Stimulated activated CD4-positive, alpha-beta T cell treated with anti-CD3 and anti-CD28 coated beads, TNF-alpha, amount 100 ng/mL, for 1 hour (primary cell): ENCODE results near the gene TBP.

Source experiments
- DNase-seq, 3 donors: peaks; one replicate each; pipeline ENCODE4 v3.0.0-alpha.2; 2020; ENCODE audit warnings: low read depth in 3 of 3, low spot score in 1 of 3

Gene TBP

DNA sequence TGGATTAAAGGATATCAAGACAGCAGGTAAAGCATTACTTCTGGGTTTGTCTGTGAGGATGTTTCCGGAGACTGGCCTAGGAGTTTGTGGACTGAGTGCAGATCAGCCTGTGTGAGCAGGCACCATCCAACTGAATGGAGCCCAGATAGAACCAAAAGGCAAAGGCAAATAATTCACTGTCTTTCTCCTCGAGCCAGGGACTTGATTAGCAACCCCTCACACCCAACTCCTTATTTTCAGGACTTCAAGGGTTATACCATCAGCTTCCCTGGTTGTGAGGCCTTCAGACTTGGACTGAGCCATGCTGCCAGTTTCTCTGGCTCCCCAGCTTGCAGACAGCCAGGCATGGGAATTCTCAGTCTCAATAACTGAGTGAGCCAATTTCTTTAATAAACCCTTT, 20.4 kb upstream of the TBP start:
- DNase-seq: no peak

DNA sequence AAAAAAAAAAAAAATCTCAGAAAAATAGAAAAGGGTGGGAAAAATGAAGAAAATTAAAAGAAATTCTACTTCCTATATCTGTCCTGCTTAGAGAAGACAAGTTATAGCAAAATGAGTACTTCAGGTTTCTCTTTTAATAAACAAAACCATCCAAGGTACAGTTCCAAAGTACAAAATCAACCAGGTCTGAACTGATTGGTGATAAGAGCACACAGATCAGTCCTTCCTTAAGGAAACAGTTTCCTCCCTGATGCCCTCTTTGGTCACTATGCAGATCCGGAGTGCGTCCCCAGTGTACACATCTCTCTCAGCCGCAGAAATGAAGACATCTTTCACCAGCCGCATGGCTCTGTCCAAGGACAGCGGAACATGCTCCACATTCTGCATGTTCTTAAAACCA, 19.2 kb upstream of the TBP start:
- DNase-seq: no peak

DNA sequence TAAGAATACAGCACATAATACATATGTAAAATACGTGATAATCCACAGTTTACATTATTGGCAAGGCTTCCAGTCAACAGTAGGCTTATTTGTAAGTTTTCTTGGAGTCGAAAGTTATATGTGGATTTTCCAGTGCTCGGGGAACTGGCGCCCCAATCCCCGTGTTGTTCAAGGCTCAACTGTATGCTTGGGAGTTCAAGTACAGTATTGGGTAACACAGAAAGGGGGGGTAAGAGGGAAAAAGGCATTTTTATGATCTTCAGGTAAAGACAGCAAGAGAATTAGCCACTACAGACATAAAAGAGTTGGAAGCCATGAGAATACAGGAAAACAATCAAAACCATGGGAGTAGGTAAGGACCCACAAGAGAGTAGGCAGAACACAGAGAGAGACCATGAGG, 17.5 kb upstream of the TBP start:
- DNase-seq: no peak

DNA sequence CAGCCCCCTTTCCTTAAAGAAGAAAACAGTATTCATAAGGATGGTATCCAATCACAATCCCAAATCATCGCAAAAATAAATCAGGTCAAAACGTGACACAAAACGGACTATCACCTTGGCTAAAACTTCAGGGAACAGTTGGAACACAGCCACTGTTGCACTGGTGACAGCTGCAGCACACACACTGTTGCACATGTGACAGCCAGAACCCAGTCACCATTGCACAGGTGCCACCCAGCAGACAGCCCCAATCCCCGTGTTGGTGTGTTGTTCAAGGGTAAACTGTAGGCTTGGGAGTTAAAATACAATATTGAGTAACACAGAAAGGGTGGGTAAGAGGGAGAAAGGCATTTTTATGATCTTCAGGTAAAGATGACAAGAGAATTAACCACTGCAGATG, 16.8 kb upstream of the TBP start:
- no peak for DNase-seq

DNA sequence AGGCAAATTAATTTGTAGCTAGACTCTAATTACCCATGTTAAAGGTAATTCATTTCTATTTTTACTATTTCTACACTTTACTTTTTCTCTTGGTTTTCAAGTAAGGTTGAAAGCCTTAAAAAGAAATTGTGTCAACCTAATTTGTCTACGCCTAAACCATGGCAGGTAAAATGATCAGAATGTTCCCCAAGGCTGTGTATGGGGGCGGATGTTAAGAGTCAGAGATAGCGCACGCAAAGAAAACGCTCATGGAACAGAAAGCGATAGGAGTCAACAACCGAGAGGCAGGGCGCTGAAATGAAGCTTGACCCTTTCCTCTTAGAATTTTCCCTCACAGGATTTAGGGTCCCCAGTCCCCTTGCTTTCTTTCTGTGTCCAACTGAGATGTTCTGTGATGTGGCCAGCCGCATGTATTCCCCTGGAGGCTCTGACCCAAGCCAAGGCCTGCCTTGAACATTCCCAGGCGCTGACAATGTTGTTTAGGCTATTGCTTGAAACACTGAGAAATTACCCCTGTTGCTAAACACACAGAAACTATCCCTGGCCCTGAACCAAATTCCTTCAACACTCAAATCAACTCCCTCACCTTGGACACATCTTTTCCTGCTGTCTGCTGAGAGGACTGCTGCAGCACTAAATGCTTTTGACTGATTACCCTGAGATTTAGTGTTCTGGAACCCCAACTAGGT, 12.0 kb upstream of the TBP start:
- DNase-seq: no peak

DNA sequence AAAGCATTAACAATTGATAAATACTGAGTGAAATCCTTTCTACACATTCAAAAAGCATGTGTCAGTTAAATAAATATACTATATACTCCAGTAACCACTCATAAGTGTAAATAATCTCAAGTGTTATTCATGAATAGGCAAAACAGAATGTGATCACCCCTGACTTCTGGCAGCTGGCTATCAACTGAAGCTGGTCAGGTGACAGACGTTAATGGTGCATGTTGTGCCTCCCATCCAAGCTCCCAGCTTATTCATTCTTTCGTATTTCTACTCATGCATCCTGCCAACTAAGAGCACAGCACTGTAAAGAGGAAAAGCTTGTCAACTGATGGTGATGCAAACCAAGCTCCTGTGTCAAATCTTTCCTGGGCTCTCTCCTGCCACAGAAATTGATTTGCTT, 8.8 kb upstream of the TBP start:
- DNase-seq: no peak

DNA sequence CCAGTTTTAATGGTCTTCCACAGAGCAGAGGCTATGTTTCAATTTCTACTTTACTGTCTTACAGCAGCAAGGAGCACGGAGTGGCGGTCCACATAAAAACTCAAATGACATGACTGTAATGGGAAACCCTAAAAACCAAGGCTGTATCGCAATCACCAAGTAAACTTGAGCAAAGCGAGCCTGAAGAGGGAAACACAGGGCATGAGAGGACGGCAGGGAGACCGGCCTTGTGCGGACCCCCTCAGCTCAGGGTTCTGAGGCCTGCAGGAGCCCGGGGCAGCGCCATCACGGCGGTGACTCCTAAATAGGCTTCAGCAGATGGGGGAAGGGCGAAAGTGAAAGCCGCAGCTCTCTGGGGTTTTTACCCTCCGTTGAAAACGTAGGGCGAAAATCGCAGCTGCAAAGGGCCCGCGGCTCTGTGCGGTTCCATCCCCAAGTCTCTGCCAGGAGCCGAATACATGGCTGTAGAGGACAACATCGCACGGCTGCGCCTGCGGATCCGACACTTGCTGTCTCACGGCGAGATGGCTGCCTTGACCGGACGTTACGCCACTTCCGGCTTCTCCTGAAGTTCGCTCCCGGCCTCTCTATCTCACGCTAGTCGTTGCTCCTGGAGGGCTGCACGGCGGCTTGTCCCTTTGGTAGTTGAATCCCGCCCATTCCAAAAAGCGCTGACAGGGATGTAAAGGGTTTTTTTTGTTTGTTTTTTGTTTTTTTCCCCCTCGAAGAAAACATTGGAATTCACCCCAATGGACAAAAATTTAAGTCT, 1.2 kb upstream of the TBP start, which contains the start of gene PSMB1:
Gene PSMB1, minus strand, starts transcription at position 543 of the 769 bp plus-strand sequence. Its CDS starts 65 bp downstream, at position 478.
- DNase-seq: peak; percentile 30 to 65 (median 43)

DNA sequence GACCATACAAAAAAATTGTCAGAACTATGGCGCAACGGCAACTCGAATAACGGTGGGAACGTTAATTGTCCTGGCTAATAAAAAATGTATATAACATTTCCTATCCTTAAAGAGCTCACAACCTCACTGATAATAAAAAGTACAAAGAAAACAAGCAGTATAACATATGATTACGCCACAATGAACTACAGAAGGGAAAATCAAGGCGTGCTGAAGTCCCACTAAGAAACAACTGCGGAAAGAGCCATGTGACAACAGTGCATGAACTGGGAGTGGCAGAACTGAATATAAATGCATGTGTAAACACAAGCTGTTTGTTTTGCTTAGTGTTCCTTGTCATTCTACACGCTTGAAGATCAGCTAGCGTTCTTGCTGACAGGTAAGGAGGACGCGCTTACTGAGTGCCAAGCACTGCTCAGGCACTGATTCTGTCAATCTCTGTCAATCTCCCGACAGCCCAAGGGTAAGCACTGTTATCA, 596 bp upstream of the TBP start:
- DNase-seq: no peak

DNA sequence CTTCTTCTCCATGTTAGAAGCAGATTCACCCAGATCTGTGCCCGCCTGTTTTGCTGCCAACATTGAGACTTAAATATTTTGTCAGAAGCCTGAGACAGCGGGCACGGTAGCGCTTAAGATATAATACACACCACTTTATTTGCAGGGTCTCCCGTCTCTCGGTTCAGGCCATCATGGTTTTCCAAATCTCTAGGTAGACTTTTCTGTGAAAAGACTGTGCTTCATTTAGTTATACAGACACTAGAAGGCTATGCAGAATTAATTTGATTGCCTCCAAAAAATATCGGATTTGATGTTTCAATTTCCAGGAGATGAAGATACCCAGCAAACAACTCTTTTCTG, 598 bp downstream of the TBP start:
- no peak for DNase-seq

DNA sequence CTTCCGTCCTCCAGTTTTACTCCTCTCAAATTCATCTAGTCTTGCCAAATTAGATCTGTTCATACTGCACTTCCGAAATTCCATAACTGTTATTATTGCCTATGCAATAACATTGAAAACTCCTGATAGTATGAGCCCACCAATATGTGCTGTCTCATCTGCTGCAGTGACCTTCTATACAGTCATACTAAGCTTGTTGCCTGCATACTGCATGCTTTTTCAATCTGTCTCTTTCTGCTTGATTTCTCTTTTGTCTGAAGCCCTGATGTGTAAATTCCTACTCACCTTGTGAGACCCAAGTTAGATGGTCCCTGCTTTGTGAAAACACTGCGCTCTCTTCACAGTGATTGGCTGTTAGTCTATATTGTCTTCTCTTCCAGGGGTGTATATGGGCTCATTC, 1.1 kb downstream of the TBP start:
- DNase-seq: no peak

DNA sequence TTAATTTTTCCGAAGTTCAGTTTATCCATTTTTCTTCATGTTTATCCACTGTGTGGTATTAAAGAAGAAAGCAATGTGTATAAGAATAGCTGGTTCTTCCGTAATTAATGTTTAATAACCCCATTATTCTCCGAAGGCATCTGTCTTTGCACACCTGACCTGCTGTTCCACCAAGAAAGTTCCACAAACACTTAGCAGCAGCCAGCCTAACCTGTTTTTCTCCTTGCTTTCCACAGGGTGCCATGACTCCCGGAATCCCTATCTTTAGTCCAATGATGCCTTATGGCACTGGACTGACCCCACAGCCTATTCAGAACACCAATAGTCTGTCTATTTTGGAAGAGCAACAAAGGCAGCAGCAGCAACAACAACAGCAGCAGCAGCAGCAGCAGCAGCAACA, 7.4 kb downstream of the TBP start:
- DNase-seq: no peak

DNA sequence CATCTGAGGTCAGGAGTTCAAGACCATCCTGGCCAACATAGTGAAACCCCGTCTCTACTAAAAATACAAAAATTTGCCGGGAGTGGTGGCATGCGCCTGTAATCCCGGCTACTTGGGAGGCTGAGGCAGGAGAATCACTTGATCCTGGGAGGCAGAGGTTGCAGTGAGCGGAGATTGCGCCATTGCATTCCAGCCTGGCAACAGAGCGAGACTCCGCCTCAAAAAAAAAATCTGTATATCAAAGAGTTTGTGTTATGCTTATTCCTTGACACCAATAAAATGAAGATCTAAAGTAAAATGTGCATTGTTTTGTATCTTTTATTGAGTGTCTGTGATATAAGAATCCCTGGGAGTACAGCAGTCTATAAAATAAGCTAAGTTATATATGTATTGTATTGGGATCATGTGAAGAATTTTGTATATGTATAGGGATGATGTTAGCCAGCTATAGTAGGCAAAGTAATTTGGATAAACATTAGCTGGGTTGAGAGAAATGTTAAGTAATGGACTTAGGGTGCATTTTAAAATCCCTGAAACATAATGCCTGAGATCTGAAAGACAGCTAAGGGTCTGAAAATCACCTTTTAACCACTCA, 10.9 kb downstream of the TBP start:
- no peak for DNase-seq

DNA sequence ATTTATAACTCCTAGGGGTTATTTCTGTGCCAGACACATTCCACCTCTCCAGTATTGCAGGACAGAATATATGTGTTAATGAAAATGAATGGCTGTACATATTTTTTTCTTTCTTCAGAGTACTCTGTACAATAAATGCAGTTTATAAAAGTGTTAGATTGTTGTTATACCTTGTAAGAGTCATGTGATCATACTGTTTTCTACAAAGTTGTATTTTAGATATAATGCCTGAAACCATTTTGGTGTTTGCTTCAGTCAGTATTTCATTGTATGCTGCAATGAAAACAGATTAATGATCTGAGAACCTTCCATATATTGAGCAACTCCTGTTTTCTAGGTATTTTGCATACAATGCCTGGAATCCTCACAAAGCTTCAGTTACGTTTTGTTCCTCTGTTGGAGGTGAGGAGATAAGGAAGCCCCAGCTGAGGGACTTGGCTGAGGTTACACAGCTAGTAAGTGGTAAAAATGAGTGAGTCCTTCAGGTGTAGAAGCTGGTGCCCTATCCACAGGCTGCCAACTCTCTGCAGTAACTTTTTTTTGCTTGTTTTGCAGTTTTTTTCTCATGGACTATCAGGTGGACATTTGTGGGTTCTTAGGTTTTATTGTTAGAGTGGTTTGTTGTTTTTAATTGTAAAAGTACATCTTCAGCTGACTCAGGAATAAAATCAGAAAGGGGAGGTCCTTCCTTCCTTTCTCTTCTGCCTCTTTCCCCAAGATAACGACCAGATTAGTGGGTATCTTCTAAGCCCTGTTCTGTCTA, 18.7 kb downstream of the TBP start:
- DNase-seq: no peak

DNA sequence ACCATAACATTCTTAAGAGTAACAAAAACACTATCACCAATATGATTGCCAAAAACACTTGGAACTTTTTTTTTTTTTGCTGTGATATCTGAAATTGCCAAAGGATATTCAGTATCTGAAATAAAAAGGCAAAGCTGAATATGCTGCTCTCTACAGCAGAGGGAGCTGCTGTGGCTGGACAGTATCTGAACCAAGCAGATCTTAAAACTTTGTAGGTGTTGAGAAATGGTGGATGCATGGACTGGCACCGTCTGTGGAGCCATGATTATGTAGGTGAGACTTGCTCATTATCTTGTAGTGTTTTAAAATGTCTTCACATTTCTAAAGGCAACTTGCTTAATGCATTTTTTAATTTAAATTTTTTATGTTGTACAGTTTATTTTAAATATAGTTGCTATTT, 21.1 kb downstream of the TBP start:
- no peak for DNase-seq

DNA sequence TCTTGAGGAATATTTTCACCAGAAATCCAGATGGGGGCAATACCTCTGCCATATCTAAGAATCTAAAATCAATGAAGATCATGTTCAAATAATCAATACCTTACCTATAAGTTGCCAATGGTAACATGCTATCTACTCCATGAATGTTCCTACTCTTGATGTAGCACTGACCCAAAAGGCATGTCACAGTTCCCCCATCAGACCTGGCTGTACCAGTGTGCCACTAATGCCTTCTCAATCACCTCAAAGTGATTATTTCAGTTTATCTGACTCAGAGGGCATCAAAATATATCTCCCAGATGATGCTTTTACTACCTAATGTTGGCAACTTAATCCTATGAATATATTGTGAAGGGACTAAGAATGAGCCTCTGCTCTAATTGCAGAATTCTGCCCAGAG, 24.7 kb downstream of the TBP start:
- DNase-seq: no peak

DNA sequence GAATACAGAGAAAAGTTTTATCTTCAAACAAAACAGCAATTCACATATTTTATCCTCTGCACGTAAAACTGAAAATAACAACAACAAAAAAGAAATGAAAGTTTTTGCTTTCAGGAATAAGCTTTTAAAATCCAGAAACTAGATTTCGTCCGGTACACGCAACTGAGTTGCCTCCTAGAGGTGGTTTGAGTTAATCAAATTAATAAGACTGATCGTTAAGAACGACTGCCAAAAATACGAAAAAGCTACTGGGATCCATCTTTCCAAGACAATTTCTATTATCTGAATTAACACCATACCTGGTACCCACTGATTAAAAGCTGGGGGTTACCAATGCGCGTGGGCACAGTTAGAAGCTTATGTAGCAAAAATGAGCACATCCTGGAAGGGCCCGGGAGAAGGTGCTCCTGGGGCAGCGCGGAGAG, 29.6 kb downstream of the TBP start:
- DNase-seq: no peak

DNA sequence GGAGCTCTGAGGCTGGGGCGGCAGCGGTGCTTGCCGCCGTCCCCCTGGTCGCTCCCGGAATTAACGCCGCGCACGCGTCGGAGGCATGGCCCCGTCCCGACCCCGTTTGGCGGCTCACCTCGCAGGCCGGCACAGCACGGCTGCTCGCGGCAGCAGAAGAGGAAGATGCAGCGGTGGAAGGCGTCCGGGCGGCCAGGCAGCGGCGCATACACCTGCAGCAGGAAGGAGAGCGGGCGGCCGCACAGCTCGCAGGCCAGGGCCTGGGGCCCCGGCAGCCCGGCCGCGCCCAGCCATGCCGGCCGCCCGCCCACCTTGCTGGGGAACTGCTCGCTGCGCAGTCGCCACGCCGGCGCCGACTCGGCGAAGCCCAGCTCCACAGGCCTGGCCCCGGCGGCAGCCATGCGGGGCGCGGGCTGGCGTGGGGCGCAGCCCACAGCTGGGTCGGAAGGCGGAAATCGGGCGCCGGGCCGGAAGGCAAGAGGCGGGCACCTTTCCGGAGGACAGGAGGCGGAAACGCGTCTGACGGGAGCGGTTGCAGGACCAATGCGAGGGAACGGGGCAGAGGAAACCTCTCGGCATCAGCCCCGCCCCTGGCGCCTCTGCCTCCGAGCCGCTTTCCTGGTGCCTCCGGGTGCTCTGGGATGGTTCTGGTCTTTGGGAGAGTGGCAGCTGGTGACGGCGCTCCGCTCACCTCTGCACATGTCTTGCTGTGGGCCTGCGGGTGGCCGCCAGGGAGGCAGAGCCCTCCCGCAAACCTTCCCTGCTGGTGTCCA, 30.2 kb downstream of the TBP start, which contains the start of gene PDCD2:
Gene PDCD2, minus strand, starts transcription at position 457 of the 773 bp plus-strand sequence. Its CDS starts 56 bp downstream, at position 401.
- peak; percentile 72 to 84 (median 80) for DNase-seq

DNA sequence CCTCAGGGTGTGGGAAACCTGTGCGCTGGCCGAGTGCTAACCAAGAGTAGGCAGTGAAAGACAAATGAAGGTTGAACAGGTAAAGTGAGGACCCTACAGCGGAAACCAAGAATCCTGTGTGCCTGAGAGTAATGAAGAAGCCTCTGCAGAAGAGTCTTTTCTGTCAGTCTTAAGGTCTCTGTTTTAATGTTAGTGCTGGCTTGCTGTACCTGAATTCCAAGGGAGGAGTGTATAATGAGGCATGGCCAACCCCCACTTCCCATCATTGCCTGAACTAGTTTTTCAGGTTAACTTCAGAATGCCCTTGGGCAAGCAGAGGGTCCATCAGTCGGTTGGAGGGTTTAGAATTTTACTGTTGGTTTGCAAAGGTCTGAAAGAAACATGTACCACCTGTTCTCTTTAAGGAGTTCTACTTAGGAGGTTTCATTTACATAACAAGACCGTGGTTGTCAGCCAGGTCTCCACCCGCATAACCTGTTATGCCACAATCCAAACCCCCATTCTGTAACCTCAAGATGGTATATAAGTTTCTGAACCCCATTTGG, 30.9 kb downstream of the TBP start:
- DNase-seq: no peak

DNA sequence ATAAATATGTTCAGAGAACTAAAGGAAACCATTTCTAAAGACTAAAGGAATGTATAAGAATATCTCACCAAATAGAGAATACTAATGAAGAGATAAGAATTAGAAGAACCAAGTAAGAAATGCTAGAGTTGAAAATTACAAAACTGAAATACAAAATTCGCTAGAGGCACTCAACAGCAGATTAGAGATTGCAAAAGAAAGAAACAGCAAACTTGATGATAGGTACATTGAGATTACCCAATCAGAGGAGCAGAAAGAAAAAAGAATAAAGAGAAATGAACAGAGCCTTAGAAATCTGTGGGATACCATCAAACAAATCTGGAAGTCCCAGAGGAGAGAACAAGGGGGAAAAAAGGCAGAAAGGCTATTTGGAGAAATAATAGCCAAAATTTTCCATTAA, 36.6 kb downstream of the TBP start:
- no peak for DNase-seq

DNA sequence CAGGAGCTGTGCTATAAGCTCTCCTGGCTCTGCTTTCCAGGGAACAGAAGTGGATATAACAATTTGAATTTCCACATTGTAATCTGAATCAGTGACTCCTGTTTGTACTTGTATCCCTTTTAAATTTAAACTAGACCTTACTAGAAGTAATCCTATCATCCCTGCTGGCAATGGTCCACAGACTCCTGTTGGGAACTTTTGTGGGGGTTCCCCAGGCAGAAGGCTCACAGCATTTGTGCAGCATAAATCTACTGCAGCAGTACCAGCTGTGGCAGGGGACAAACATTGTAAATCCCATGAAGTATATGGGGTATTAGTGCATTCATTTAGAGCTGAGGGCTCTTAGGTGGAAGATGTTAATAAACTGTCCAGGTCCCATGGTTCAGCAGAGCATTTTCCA, 42.3 kb downstream of the TBP start:
- DNase-seq: no peak
